ENCODE data around the gene HAUS1. TPM values are rescaled to one million over a fixed set of nuclear protein-coding genes. Genes with fewer than 3 reads are reported as not detected.
A peak's percentile ranks its signal among the peaks of the same experiment; 100 is the strongest.

Gene HAUS1
- total RNA-seq (2014; rRNA removed) = 42.1 and 87.1 TPM in 2 replicates
- polyA plus RNA-seq (2012) = 24.9 TPM

- DNase-seq (ENCODE audit: low read depth) = peak; percentile 82
These were observed at the start of gene HAUS1 for GRCh38 chr18:46104128-46104911. Gene HAUS1 (plus strand): TSS chr18:46104385. CDS start chr18:46104412, 27 bp downstream.

- DNase-seq (ENCODE audit: low read depth) = no peak
These were observed 49.0 kb upstream of the HAUS1 start for GRCh38 chr18:46054956-46055837.

GRCh38 chr18:46055838-46056230 lies 48.4 kb upstream of the HAUS1 start:
- no peak for DNase-seq (ENCODE audit: low read depth)

- no peak for DNase-seq (ENCODE audit: low read depth)
These were observed 43.8 kb upstream of the HAUS1 start for GRCh38 chr18:46060359-46060841.

- DNase-seq (ENCODE audit: low read depth) = no peak
These were observed 42.8 kb upstream of the HAUS1 start for GRCh38 chr18:46061387-46061786.

GRCh38 chr18:46061796-46062195 lies 42.4 kb upstream of the HAUS1 start:
- no peak for DNase-seq (ENCODE audit: low read depth)

- DNase-seq (ENCODE audit: low read depth) = no peak
These were observed 41.4 kb upstream of the HAUS1 start for GRCh38 chr18:46062781-46063180.

- DNase-seq (ENCODE audit: low read depth) = peak; percentile 38
These were observed 36.7 kb upstream of the HAUS1 start for GRCh38 chr18:46067438-46068007.

- DNase-seq (ENCODE audit: low read depth) = no peak
These were observed 35.4 kb upstream of the HAUS1 start for GRCh38 chr18:46068763-46069162.

- peak; percentile 45 for DNase-seq (ENCODE audit: low read depth)
These were observed 34.7 kb upstream of the HAUS1 start for GRCh38 chr18:46069524-46069923.

GRCh38 chr18:46070232-46070631 lies 34.0 kb upstream of the HAUS1 start:
- DNase-seq (ENCODE audit: low read depth) = no peak

- no peak for DNase-seq (ENCODE audit: low read depth)
These were observed 33.2 kb upstream of the HAUS1 start for GRCh38 chr18:46070815-46071652.

- DNase-seq (ENCODE audit: low read depth) = peak; percentile 59
These were observed 32.4 kb upstream of the HAUS1 start, which contains the start of gene PSTPIP2 for GRCh38 chr18:46071653-46072375. Gene PSTPIP2 (minus strand): TSS chr18:46072260. CDS start chr18:46072188, 72 bp downstream.

- DNase-seq (ENCODE audit: low read depth) = no peak
These were observed 31.8 kb upstream of the HAUS1 start for GRCh38 chr18:46072376-46072867.

GRCh38 chr18:46072959-46073358 lies 31.2 kb upstream of the HAUS1 start:
- DNase-seq (ENCODE audit: low read depth) = no peak

GRCh38 chr18:46073474-46074331 lies 30.5 kb upstream of the HAUS1 start:
- DNase-seq (ENCODE audit: low read depth) = peak; percentile 67

GRCh38 chr18:46079336-46079735 lies 24.8 kb upstream of the HAUS1 start:
- DNase-seq (ENCODE audit: low read depth) = no peak

GRCh38 chr18:46080156-46080555 lies 24.0 kb upstream of the HAUS1 start:
- no peak for DNase-seq (ENCODE audit: low read depth)

GRCh38 chr18:46084431-46084830 lies 19.8 kb upstream of the HAUS1 start:
- DNase-seq (ENCODE audit: low read depth) = no peak
